EL (cell line): ENCODE data around the gene KIR3DL2.
"Not testable (repeated sequence)": the region's sequence is repeated elsewhere in the genome, so short reads cannot be mapped to it uniquely, and the experiment has no call there.

Source experiments
- DNase-seq: peaks from one replicate; pipeline ENCODE4 v3.0.0-alpha.2; 2016

KIR3DL2 gene

GRCh38 chr19:54873990-54874389, 23.7 kb downstream of the KIR3DL2 start, which contains the start of gene FCAR:
Gene FCAR, plus strand, starts transcription at chr19:54874235. Its CDS starts 55 bp downstream, at chr19:54874290.
- no peak for DNase-seq

- DNase-seq, result no peak
Observed at GRCh38 chr19:54875506-54875905, 25.3 kb downstream of the KIR3DL2 start.

GRCh38 chr19:54877471-54877870, 27.2 kb downstream of the KIR3DL2 start:
- DNase-seq, result no peak

- DNase-seq, result no peak
Observed at GRCh38 chr19:54881884-54882283, 31.6 kb downstream of the KIR3DL2 start.

GRCh38 chr19:54882758-54883157, 32.5 kb downstream of the KIR3DL2 start:
- no peak for DNase-seq

GRCh38 chr19:54883228-54883627, 33.0 kb downstream of the KIR3DL2 start:
- DNase-seq, result no peak

- no peak for DNase-seq
Observed at GRCh38 chr19:54888239-54888638, 38.0 kb downstream of the KIR3DL2 start.

GRCh38 chr19:54889566-54889965, 39.3 kb downstream of the KIR3DL2 start:
- no peak for DNase-seq

GRCh38 chr19:54893406-54893805, 43.2 kb downstream of the KIR3DL2 start:
- DNase-seq, result no peak

GRCh38 chr19:54894106-54894505, 43.9 kb downstream of the KIR3DL2 start:
- DNase-seq, result not testable (repeated sequence)

GRCh38 chr19:54896036-54896435, 45.8 kb downstream of the KIR3DL2 start:
- no peak for DNase-seq

GRCh38 chr19:54898685-54899084, 48.4 kb downstream of the KIR3DL2 start:
- DNase-seq, result not testable (repeated sequence)

- DNase-seq, result not testable (repeated sequence)
Observed at GRCh38 chr19:54899646-54900045, 49.4 kb downstream of the KIR3DL2 start.

- DNase-seq, result not testable (repeated sequence)
Observed at GRCh38 chr19:54901153-54901552, 50.9 kb downstream of the KIR3DL2 start.

GRCh38 chr19:54902061-54902460, 51.8 kb downstream of the KIR3DL2 start:
- no peak for DNase-seq

- DNase-seq, result no peak
Observed at GRCh38 chr19:54903303-54903702, 53.1 kb downstream of the KIR3DL2 start.

- not testable (repeated sequence) for DNase-seq
Observed at GRCh38 chr19:54904261-54904660, 54.0 kb downstream of the KIR3DL2 start.

- DNase-seq, result no peak
Observed at GRCh38 chr19:54905421-54905802, 55.2 kb downstream of the KIR3DL2 start.

- no peak for DNase-seq
Observed at GRCh38 chr19:54905803-54906511, 55.7 kb downstream of the KIR3DL2 start, which contains the start of gene NCR1. Gene NCR1, plus strand, starts transcription at chr19:54906148. Its CDS starts 40 bp downstream, at chr19:54906188.

- DNase-seq, result no peak
Observed at GRCh38 chr19:54906819-54907218, 56.6 kb downstream of the KIR3DL2 start.

- DNase-seq, result not testable (repeated sequence)
Observed at GRCh38 chr19:54907899-54908298, 57.7 kb downstream of the KIR3DL2 start.
